T-helper 9 cell (primary cell): Measurements from ENCODE around the gene CDC14B.
"Not testable (repeated sequence)": the region's sequence is repeated elsewhere in the genome, so short reads cannot be mapped to it uniquely, and the experiment has no call there.

ENCODE experiments used
- DNase-seq: peaks from one replicate; pipeline ENCODE4 v3.0.0-alpha.2; 2020
- total RNA-seq, 2 donors: gene quantifications; one replicate each; lab custom pipeline; 2026; lab: John Stamatoyannopoulos, UW

CDC14B gene
- total RNA-seq: 6.0 to 11.9 reads per million in 2 donors

DNA sequence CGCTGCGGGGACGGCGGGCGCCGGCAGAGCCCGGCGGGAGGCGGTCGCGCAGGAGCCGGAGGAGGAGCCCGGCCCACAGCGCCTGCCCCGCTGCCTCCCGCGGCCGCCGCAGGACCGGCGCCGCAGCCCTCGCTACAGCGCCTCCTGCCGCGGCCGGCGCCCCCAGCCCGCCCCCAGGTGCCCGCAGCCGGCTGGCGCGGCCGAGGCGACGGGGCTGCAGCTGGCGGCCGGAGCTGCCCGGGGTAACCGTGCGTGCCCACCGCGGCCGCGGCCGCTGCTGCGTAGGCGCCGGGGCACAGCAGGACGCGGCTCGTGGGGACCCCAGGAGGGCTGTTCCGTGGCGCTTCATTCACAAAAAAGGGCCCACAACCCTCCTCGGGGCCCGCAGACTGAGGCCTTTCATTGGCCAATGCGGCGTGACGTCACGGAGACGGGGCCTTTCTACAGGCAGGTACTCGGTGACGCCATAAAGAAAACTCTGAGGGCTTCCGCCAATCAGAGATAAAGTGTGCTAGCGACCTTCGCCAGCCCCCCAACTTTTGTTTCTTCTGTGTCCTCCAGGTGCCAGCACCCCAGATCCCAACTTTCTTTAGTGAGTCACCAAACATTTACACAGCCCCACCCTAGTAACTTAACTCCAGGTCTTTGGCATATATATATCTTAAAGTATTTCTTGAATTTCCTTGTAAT, at the start of gene CDC14B:
TSS of gene CDC14B (minus strand) at position 353 of the 690 bp plus-strand sequence. CDS start 465 bp downstream, outside the sequence.
- DNase-seq: peak; percentile 37

DNA sequence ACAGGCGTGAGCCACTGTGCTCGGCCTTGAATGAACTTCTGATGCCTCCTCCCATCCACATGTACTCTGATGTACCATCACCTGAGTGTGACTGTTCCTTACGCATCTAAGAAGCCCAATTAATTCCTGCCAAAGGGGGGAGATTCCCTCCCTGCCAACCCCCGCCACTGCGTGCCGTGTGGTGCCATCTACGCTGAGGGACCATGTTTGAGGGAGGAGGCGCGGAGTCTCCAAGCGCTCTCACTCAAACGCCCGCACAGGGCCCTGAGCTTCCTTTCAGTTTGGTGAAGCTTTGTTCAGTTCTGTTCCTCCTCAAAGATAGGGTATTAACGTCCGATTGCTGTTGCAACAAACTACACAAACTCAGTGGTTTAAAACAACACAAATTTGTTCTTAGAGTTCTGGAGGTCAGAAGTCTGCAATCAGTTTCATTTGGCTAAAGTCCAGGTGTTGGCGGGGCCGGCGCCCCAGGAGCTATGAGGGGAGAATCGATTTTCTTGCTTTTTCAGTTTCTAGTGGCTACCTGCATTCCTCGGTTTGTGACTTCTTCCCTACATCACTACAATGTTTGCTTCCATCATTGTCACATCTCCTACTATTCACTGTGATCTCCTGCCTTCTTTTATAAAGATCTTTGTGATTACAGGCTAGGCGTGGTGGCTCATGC, 49.4 kb upstream of the CDC14B start:
- no peak for DNase-seq

- DNase-seq: no peak
Observed at GRCh38 chr9:96667363-96667728, 47.7 kb upstream of the CDC14B start.

DNA sequence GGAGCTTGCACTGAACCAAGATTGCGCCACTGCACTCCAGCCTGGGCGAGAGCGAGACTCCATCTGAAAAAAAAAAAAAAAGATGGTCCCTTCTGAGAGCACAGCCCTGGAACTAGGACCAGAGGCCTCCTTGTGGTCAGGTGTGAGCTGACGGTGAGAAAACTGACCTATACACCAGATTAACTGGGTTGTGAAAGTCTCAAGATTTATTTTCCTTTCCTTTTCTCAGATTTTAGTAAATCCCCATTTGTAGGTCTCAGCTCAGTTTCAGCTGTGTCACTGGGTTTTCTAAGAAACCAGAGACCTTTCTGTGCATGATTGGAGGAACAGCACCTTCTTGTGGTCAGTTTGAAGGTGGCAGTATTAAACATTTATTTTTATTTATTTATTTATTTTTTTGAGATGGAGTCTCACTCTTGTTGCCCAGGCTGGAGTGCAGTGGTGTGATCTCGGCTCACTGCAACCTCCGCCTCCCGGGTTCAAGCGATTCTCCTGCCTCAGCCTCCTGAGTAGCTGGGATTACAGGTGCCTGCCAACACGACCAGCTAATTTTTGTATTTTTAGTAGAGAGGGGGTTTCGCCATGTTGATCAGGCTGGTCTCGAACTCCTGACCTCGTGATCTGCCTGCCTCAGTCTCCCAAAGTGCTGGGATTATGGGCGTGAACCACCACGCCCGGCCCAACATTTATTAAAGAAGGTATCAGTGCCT, 47.2 kb upstream of the CDC14B start:
- not testable (repeated sequence) for DNase-seq

DNA sequence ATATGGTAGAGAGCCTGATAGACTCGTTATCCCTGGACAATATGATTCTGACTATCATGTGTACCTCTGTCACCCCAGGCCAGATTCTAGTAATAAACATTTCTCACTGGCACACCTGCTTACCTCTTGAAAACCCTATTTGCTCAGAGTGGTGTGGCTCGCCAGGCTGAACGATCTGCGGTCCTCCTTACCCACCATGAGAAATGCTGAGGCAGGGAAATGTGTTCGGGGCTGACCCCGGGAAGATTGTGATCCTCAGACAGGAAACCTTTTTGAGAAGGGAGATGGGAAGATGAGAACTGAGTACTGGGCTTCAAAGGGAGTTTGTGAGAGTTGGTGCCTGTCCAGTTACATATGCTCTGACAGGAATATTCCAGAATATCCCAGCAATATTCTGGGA, 46.1 kb upstream of the CDC14B start:
- DNase-seq: no peak

DNA sequence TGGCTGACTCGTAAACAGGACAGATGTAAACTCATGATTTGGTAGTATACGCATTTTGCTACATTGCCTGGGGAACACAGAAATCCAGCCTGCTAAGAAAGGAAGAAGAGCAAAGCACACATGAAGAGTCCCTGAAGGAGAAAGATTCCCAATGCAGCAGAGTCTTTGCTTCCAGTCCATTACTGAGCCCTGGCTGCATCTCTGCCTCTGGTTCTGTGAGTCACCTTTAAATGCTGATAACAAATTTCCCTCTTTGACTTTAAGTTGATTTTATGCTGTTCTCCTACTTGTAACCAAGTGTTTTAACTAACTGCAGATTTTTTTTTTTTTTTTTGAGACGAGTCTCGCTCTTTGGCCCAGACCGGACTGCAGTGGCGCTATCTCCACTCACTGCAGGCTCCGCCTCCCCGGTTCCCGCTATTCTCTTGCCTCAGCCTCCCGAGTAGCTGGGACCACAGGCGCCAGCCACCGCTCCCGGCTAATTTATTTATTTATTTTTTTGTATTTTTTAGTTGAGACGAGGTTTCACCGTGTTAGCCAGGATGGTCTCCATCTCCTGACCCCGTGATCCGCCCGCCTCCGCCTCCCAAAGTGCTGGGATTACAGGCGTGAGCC, 44.0 kb upstream of the CDC14B start:
- no peak for DNase-seq

DNA sequence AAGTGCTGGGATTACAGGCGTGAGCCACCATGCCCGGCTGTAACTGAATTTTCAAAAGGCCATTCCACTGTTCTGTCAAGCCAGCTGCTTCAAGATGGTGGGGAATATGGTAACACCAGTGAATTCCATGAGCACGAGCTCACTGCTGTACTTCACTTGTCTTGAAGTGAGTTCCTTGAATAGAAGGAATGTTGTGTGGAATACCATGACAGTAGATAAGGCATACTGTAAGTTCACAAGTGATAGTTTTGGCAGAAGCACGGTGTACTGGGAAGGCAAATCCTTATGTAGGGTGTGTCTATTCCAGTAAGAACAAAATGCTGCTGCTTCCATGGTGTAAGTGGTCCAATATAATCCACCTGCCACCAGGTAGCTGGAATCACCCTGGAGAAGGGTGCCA, 42.1 kb upstream of the CDC14B start:
- no peak for DNase-seq

- no peak for DNase-seq
Observed at GRCh38 chr9:96660692-96661248, 41.1 kb upstream of the CDC14B start.

DNA sequence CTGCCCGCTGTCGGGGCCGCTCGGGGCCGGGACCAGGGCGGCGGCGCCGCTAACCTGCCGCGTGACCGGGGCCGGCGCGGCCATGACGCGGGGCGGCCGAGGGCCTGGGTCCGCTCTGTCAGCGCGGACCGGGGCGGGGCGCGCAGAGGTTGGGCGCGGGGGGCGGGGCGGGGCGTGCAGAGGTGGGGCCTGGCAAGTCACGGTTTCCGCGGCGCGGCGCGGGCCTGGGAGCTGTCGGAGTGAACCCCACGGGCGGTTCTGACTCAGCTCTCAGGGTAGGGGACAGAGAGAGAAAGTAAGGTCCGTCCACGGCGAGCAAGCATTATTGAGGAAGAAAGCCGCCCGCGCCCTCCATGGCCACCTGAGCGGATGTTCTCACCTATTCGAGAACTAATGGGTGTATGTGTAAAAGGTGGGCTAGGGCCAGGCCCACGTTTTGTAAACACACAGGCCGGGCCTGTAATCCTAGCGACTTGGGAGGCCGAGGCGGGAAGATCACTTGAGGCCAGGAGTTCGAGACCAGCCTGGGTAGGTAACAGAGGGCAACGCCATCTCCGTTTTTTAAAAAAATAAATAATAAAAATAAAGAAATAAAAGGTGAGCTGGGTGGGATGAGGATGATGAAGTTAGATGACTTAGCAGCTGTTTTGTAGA, 35.7 kb upstream of the CDC14B start, which contains the start of gene PRXL2C:
TSS of gene PRXL2C (minus strand) at position 120 of the 654 bp plus-strand sequence. CDS start at position 84, 36 bp downstream.
- peak; percentile 83 for DNase-seq

DNA sequence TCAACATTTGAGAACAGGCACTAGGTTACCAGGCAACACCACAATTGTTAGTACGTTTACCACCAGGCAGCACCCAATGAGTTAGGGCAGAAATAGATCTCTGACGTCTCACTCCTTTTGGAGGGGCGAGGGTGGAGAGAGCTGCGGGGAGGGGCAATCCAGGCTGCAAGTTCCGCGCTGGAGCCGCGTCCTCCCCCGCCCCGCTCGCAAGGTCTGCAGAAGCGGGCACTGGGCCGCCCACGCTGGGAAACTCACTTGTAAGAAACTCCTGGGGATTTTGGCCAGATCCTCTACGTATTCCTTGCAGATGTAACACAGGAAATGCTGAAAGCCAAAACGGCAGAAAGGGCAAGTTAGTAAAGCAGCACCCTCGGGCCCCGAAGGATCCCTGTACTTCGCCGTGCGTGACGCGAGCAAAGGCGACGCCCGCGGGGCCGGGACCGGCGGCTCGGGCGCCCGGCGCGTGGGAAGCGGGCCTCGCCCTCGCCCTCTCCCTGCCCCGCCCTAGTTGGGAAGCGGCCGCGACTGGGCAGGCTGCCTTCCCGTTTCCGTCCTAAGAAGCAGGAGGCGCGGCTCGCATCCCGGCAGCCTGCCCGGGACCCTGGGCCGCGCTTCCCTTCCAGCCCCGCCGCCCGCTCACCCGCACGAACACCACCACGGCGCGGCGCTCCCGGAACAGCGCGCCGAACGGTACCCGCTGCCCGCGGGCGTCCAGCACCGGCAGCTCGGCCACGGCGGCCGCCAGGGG, 35.0 kb upstream of the CDC14B start:
- DNase-seq: peak; percentile 74

DNA sequence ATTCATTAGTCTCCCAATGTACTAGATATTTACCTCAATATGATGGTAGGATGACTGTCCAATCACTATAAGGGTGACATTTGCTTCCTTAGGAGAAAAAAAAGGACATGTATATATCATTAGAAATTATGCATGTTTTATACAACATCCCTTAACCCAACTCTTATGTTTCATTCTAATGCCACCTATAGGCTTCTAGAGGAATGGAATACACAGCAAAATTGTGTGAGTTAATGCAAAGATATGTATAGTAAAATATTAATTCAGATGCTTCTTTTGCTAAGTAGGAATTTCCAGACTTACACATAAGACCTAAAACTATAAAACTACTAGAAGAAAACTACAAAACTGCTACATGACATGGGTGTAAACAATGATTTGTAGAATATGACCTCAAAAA, 32.0 kb upstream of the CDC14B start:
- no peak for DNase-seq

DNA sequence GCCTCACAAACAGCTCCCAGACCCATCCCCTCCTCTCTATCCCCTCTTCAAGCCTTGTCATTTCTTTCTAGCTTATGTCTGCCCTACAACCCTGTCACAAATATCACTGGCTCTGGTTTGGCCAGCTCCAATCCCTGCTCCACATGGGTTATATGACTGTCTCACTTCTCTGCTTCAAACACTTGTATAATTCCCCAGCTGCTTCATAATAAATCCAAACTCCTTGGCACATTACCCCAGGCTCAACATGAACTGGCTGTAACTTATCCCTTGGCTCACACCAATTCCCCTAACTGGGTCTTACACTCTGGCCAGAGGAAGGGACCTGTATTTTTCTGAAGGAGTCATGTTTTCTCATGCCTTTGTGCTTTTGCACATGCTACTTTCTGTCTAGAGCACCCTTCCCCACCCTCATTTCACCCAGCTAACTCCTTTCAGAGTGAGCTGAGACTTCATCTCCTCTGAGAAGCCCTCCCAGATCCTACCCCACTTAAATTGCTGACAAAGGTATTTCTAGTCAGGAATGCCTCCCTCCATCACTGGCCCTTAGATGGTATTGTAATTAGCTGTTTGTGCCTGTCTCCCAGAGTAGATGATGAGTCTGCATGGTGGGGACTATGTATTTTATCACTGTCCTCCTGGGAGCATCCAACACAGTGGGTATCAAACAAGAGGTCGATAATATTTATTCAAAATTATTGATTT, 30.1 kb upstream of the CDC14B start:
- no peak for DNase-seq

DNA sequence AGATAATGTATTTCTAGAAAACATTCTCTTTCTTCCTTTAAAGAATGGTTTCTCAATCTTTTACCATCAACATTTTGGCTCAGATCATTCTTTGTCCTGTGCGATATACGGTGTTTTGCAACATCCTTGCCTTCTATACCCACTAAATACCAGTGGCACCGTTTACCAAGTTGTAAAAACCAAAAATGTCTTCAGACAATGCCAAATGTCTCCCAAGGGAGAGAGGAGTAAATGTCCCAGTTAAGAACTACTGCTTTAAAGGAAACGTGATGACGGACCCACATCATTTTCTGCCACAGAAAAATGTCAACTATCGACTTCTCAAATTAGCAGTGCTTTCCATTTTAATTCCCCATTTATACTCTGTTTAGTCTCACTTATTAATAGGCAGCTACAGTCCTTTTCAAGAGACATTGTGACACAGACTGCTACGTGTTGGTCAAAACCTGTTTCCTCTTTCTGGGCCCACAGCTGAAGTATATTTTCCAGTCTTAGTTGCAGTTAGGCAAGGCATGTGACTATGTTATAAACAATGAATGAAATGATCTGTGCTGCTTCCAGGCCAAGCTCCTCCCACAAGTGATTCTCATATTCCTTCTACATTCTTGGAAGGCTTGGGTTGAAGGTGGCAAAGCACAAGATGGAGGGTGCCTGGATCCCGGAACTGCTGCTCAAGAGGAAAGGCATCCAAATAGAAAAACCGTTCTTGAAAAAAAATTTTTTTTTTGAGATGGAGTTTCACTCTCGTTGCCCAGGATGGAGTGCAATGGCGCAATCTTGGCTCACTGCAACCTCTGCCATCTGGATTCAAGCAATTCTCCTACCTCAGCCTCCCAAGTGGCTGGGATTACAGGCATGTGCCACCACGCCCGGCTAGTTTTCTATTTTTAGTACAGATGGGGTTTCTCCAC, 26.7 kb upstream of the CDC14B start:
- no peak for DNase-seq

DNA sequence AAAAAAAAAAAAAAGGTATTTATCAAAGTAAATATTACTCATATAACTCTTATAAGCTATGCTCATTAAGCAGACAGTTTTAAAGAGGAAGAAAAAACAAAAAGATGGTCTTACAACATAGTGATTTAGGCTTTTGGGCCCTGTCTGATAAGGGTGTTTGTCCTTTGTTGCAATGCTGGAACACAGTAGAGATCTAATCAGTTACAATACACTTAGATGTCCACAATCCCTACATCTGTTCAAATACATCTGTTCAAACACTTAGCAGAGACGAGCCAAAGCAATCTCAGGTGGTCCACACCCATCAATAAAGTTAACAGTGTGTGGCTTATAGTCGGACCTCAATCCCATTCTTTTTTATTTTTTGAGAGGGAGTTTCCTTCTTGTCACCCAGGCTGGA, 24.5 kb upstream of the CDC14B start:
- no peak for DNase-seq

- no peak for DNase-seq
Observed at GRCh38 chr9:96641514-96641913, 21.9 kb upstream of the CDC14B start.

DNA sequence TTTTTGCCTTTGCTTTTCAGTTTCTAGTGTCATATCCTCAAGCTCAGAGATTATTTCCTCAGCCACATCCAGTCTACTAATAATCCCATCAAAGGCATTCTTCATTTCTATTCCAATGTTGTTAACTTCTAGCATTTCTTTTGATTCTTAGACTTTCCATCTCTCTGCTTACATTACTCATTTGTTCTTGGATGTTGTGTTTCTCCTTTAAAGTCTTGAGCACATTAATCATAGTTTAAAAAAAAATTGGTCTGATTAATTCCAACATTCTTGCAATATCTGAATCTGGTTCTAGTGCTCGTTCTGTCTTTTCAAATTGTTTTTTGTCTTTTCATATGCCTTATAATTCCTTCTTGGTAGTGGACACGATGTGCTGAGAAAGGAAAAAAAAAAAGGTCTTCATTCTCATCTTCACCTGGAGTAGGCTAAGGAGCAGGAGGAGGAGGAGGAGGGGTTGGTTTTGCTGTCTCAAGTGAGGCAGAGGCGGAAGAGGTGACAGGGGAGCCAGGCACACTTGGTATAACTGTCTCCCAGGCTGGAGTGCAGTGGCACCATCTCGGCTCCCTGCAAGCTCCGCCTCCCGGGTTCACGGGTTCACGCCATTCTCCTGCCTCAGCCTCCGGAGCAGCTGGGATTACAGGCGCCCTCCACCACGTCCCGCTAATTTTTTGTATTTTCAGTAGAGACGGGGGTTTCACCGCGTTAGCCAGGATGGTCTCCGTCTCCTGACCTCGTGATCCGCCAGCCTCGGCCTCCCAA, 19.1 kb upstream of the CDC14B start:
- DNase-seq: no peak

GRCh38 chr9:96636368-96636767, 16.7 kb upstream of the CDC14B start:
- no peak for DNase-seq

DNA sequence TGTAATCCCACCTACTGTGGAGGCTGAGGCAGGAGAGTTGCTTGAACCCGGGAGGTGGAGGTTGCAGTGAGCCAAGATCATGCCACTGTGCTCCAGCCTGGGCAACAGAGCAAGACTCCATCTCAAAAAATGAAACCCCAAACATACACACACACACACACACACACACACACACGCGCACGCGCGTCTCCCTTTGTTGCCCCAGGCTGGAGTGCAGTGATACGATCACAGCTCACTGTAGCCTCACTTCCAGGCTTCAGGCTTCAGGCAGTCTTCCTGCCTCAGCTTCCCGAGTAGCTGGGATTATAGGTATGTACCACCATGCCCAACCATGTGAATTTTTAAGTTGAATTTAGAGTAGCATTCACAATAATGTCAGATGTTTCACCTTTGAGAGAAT, 13.9 kb upstream of the CDC14B start:
- DNase-seq: not testable (repeated sequence)

GRCh38 chr9:96626912-96627311, 7.3 kb upstream of the CDC14B start:
- DNase-seq: no peak
